Endothelial cell (in vitro differentiated cells): ENCODE results near the gene TK1. TPM values are rescaled to one million over a fixed set of nuclear protein-coding genes. Genes with fewer than 3 reads are reported as not detected.

Experiments used
- DNase-seq: peaks from one replicate; pipeline ENCODE4 v3.0.0; 2021; ENCODE audit warnings: low spot score
- H3K27ac Mint-ChIP-seq: one replicate; pipeline ENCODE4 v1.8.0; 2021; ENCODE audit warnings: mixed read lengths, inconsistent platforms; ENCODE audit not compliant: unreplicated experiment
- H3K27me3 Mint-ChIP-seq: one replicate; pipeline ENCODE4 v1.8.0; 2021; ENCODE audit warnings: mild to moderate bottlenecking, moderate library complexity, mixed read lengths, inconsistent platforms; ENCODE audit not compliant: unreplicated experiment
- H3K36me3 Mint-ChIP-seq: one replicate; pipeline ENCODE4 v1.8.0; 2021; ENCODE audit warnings: mild to moderate bottlenecking, low read depth, mixed read lengths, inconsistent platforms; ENCODE audit not compliant: unreplicated experiment
- H3K4me1 Mint-ChIP-seq: one replicate; pipeline ENCODE4 v1.8.0; 2021; ENCODE audit warnings: mild to moderate bottlenecking, mixed read lengths, inconsistent platforms; ENCODE audit not compliant: unreplicated experiment
- H3K4me3 Mint-ChIP-seq: one replicate; pipeline ENCODE4 v1.8.0; 2021; ENCODE audit warnings: mild to moderate bottlenecking, mixed read lengths, inconsistent platforms; ENCODE audit not compliant: unreplicated experiment
- H3K9me3 Mint-ChIP-seq: one replicate; pipeline ENCODE4 v1.8.0; 2021; ENCODE audit warnings: mixed read lengths, inconsistent platforms; ENCODE audit not compliant: unreplicated experiment
- CTCF ChIP-seq: fragments of 200-600 bp; sonication (generic); IDR thresholded peaks from one replicate; pipeline ENCODE4 v1.5.0; 2021; ENCODE audit warnings: antibody characterized with exemption; ENCODE audit not compliant: unreplicated experiment
- total RNA-seq: library from RNA; stranded (reverse); fragmentation: NEBNext Ultra II Directional; extraction: Animal tissue kit (Norgen Biotek cat#: 25700); gene quantifications from one replicate; pipeline ENCODE4 v1.2.1, GENCODE V29; 2021; ENCODE audit not compliant: unreplicated experiment

The TK1 gene
- total RNA-seq, 1 donor from 2014 or later, result 23.8 TPM

- Mint-ChIP-seq H3K9me3 (no peaks in the 10 kb centered on the region), H3K4me3 (no peak overlapping the region), H3K4me1 (peaks cover 39% of the 10 kb centered on the region), H3K27me3 (peaks cover 6% of the 10 kb centered on the region), H3K36me3 (peaks cover 9% of the 10 kb centered on the region), H3K27ac (peak overlapping the region; percentile 48)
- no peak for TF ChIP-seq CTCF
- no peak for DNase-seq
Observed at GRCh38 chr17:78130090-78130436, 56.8 kb downstream of the TK1 start.

DNA sequence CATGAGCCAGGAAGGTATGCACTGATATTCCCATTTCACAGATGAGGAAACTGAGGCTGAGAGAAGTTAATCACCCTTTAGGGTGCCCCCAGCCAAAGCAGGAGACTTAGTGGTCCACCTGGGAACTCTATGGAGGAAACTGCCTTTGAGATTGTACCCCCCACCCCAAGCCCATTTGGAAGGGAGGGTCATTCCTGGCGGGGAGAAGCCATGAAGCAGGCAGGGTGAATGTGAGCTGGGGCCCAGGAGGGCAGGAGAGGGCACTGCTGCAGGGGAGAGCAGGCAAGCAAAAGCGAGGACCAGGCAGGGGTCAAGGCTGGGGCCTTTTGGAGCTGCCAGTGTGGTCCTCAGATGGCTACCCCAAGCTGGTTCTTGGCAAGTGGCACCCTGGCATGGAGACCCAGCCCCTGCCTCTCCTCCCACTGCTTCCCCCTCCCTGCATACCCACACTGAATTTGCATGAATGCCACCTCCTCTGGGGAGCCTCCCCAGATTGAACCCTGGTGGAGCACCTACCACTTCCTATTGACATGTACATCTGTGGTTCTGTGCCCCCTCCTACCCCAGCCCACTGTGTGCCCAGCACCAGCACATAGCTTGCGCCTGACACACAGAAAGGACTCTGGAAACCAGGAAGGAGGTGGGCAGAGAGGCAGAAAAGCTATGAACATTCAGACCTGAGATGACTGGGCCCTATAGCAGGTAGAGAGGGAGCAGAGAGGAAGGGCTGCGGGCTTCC lies 57.3 kb downstream of the TK1 start:
- no peak for DNase-seq
- no peak for TF ChIP-seq CTCF
- H3K27ac Mint-ChIP-seq, result no peak overlapping the region
- H3K9me3 Mint-ChIP-seq, result no peaks in the 10 kb centered on the region
- peaks cover 39% of the 10 kb centered on the region for H3K4me1 Mint-ChIP-seq
- peak overlapping the region; percentile 95 for H3K4me3 Mint-ChIP-seq
- peaks cover 8% of the 10 kb centered on the region for H3K36me3 Mint-ChIP-seq
- peaks cover 5% of the 10 kb centered on the region for H3K27me3 Mint-ChIP-seq

DNA sequence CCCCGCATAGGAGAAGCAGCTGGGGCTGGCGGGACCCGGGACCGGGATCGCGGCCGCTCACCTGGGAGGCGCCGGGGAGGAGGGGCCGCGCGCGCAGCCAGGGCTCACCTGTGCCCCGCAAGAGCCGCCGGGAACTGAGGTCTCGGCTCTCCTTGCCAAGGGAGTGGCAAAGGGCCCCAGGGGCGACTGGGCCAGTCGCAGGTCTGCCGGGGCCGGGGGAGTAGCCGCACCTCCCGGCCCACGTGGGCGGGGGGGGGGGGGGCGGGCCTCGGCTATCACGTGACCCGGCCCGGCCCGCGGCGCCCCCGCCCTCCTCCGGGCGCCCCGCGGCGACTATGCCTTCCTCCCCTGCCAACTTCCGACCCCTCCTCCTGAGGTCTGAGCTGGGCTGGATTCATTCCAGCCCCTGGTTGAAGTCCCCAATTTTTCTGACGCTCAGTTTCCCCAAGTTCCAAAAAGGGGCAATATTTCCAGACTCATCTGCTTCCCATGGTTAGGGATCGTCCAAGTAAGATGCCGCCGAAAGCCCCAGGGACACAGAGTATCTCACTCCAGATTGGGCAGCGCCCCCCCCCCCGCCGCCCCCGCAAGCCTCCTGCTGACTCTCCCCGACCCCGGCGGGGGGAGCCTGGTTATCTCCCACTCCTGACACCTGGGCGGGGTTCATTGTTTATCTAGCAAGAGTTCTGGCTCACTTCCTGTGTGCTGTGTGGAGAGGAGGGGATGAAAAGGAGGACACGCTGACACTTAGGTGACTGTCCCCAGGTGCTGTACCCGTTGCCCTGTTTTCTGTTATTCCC lies 58.1 kb downstream of the TK1 start, which contains the start of gene TMC6:
TMC6 (minus strand) TSS at position 205 of the 800 bp plus-strand sequence. CDS start 1,923 bp downstream, outside the sequence.
- peak; percentile 63 for DNase-seq
- no peaks in the 10 kb centered on the region for H3K9me3 Mint-ChIP-seq
- no peak for TF ChIP-seq CTCF
- peaks cover 3% of the 10 kb centered on the region for H3K36me3 Mint-ChIP-seq
- peaks cover 1% of the 10 kb centered on the region for H3K27me3 Mint-ChIP-seq
- peaks cover 37% of the 10 kb centered on the region for H3K4me1 Mint-ChIP-seq
- peak within 1 kb of the TSS; percentile 68 for H3K27ac Mint-ChIP-seq
- peak within 1 kb of the TSS; percentile 95 for H3K4me3 Mint-ChIP-seq

- Mint-ChIP-seq H3K4me1 (peaks cover 38% of the 10 kb centered on the region), H3K27ac (no peak overlapping the region), H3K9me3 (no peaks in the 10 kb centered on the region), H3K27me3 (peaks cover 1% of the 10 kb centered on the region), H3K4me3 (peak overlapping the region; percentile 93), H3K36me3 (peaks cover 9% of the 10 kb centered on the region)
- TF ChIP-seq CTCF, result no peak
- DNase-seq, result no peak
Observed at GRCh38 chr17:78127888-78128550, 58.8 kb downstream of the TK1 start.
